ENCODE measurements around the gene FILIP1L.
A peak's percentile ranks its signal among the peaks of the same experiment; 100 is the strongest.

FILIP1L gene

DNA sequence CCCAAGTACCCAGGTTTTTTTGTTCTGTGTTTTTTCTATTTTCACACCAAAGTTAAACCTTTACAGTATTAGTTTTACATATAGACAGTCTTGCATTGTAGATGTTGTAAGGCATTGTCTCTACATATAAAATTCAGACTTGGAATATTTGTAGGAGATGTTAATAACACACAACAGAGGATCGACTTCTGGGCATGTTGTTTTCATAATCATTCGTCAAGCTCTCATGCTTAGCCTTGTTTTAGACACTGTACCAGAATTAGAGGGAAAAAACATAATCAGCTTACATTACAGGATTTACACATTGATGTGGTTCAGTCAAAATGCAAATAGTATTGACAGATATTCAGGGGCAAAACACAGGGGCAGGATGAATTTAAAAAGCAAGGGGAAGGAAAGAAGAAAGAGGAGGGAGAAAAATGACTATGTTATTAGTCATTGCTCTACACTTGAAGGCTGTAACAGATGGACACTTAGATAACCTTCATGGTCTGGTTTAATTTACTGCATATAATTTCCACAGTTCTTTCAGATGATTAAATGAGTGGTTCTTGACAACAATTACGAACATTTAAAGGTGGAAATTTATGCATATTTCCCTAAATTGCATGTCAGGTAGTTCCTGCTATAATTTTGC lies 289.2 kb downstream of the FILIP1L start:
- H3K4me3 ChIP-seq, result no peak overlapping the region
- no peak for DNase-seq
- intact Hi-C loops (cut with DNase I; ENCODE audit: low total_unique reads), result no loop called here
- TF ChIP-seq CTCF (IDR thresholded peaks at IDR 0.05), result no peak
- no peaks in the 10 kb centered on the region for H3K27me3 ChIP-seq
- H3K4me1 ChIP-seq, result peaks cover 0 to 6% (median 0%) of the 10 kb centered on the region in 4 donors
- no peaks in the 10 kb centered on the region for H3K9me3 ChIP-seq
- peaks cover 0 to 10% (median 0%) of the 10 kb centered on the region in 3 donors for H3K36me3 ChIP-seq
- no peak overlapping the region for H3K27ac ChIP-seq

DNA sequence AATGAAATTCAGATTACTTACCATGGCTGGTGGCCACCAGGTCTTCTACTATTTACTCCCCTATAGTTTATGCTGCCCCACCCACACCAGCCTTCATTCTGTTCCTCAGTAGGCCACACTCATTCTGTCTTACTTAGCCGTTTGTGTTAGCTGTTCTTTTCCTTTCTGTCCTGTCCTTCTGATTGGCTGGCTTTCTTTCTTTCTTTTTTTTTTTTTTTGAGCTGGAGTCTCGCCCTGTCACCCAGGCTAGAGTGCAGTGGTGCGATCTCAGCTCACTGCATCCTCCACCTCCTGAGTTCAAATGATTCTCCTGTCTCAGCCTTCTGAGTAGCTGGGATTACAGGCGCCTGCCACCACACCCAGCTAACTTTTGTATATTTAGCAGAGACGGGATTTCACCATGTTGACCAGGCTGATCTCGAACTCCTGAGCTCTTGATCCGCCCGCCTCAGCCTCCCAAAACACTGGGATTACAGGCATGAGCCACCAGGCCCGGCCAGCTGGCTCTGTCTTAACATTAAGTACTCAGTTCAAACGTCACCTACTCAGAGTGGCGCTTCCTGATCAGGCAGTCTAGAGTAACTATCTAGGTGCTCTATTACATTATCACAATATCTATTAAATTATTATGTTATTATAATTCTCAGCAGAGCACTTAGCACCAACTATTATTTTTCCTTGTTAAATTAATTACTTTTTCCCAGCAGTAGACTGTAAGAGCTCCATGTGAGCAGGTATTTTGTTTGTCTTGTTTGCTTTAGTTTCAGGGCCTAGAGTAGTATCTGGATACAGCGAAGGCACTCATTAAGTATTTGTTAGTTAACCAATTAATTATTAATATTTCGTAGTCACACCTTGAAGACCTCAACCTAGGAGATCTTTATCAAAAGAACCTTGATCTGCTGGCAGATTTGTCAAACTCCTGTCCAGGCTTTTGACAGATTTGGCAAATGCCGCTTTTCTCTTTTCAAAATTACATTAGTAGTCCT lies 290.3 kb downstream of the FILIP1L start:
- Histone ChIP-seq H3K36me3 (peaks cover 0 to 10% (median 0%) of the 10 kb centered on the region in 3 donors), H3K4me3 (no peak overlapping the region), H3K27me3 (no peaks in the 10 kb centered on the region), H3K9me3 (no peaks in the 10 kb centered on the region), H3K4me1 (peaks cover 0 to 15% (median under 1%) of the 10 kb centered on the region in 4 donors), H3K27ac (no peak overlapping the region)
- intact Hi-C loops (cut with DNase I; ENCODE audit: low total_unique reads), result no loop called here
- DNase-seq, result no peak
- no peak for TF ChIP-seq CTCF (IDR thresholded peaks at IDR 0.05)

DNA sequence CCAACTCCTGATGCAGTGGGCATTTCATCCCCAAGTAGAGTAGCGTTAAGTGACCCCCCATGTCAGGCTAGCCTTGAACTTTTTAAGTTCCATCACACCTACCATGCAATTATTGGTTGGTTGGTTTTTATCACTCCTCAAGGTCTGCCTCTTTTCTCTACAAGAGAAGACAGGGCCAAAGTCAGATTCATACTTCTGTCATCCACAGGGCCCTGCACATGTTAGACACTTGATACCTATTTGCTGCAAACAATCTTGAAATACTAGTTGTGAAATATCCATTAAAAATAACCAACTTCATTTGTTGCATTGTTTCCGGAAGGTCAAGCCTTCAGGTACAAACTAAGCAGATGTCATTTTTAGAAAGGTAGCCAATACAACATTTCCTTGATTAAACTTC lies 295.5 kb downstream of the FILIP1L start:
- no peaks in the 10 kb centered on the region for H3K9me3 ChIP-seq
- peak overlapping the region in 1 of 2 donors; percentile 78 for H3K4me3 ChIP-seq
- intact Hi-C loops (cut with DNase I; ENCODE audit: low total_unique reads), result no loop called here
- no peaks in the 10 kb centered on the region for H3K27me3 ChIP-seq
- peaks cover 0 to 10% (median 0%) of the 10 kb centered on the region in 3 donors for H3K36me3 ChIP-seq
- peaks cover 0 to 27% (median 6%) of the 10 kb centered on the region in 4 donors for H3K4me1 ChIP-seq
- TF ChIP-seq CTCF (IDR thresholded peaks at IDR 0.05), result no peak
- H3K27ac ChIP-seq, result peak overlapping the region; percentile 87 to 89
- no peak for DNase-seq

DNA sequence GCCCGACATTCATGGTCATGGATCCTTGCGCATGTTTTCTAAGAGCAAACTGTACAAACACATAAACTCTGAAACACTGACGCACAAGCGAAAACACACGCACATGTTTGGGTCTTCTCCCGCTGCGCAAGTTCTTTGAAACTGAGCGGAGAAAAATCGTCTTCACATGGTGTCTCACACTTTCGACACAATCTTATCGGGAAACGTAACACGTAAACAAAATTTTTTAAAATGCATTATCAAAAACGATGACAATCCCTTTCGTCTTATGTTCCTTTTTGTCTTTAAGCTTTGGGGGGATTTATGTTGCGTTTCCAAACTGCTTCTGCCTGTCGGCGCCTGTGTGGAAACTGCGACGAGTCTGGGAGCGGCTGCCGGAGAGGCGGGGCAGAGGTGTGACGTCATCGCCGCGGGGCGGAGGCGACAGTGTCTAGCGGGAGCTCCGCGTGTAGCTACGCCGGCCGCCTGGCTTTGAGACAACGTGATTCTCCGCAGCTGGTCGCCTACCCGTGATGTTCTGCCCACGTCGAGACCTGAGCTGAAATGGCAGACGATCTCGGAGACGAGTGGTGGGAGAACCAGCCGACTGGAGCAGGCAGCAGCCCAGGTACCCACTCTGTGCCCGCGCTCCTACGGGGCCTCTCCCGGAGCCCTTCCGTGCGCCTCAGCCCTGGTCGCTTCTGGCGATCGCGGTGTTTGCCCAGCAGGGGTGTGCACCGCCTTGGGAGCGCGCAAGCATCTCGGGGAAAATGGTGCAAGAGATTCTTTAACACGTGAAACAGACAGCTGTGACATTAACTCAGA lies 296.7 kb downstream of the FILIP1L start, which contains the start of gene CMSS1:
CMSS1 (plus strand) TSS at position 426 of the 804 bp plus-strand sequence.
- H3K9me3 ChIP-seq, result no peaks in the 10 kb centered on the region
- TF ChIP-seq CTCF (IDR thresholded peaks at IDR 0.05), result peak; percentile 32 to 35
- peaks cover 0 to 10% (median 0%) of the 10 kb centered on the region in 3 donors for H3K36me3 ChIP-seq
- intact Hi-C loops (cut with DNase I; ENCODE audit: low total_unique reads), result no loop called here
- H3K27ac ChIP-seq, result peak within 1 kb of the TSS; percentile 87 to 89
- H3K4me3 ChIP-seq, result peak within 1 kb of the TSS; percentile 75 to 78
- H3K27me3 ChIP-seq, result no peaks in the 10 kb centered on the region
- peaks cover 0 to 27% (median 6%) of the 10 kb centered on the region in 4 donors for H3K4me1 ChIP-seq
- DNase-seq, result peak; percentile 91 to 95

DNA sequence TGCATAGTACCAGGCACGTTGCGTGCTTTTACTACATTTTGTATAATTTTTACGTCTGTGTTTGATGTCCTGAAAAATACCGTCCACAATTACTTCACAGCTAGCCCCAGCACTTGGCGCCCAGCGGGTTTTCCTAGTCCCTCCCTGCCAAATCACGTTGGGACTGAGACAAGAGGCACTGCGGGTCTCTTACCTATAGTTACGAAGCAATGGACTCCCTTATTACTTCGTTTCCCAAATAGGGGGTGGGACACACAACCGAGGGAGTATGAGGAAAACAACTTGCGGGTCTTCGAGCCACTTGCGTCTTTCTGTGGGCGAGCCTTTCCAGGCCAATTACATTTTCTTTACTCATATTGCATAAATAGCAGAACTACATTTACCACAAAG lies 297.3 kb downstream of the FILIP1L start:
- peak overlapping the region; percentile 87 to 89 for H3K27ac ChIP-seq
- H3K9me3 ChIP-seq, result no peaks in the 10 kb centered on the region
- TF ChIP-seq CTCF (IDR thresholded peaks at IDR 0.05), result no peak
- peaks cover 0 to 27% (median 6%) of the 10 kb centered on the region in 4 donors for H3K4me1 ChIP-seq
- peaks cover 0 to 8% (median 0%) of the 10 kb centered on the region in 3 donors for H3K36me3 ChIP-seq
- H3K27me3 ChIP-seq, result no peaks in the 10 kb centered on the region
- H3K4me3 ChIP-seq, result peak overlapping the region; percentile 75 to 78
- intact Hi-C loops (cut with DNase I; ENCODE audit: low total_unique reads), result no loop called here
- no peak for DNase-seq
